Measurements from ENCODE around the gene PLXND1. TPM values are rescaled to one million over a fixed set of nuclear protein-coding genes. Genes with fewer than 3 reads are reported as not detected.

PLXND1 gene
- total RNA-seq, 1 experiment from 2014 or later, result 63.2 TPM

DNA sequence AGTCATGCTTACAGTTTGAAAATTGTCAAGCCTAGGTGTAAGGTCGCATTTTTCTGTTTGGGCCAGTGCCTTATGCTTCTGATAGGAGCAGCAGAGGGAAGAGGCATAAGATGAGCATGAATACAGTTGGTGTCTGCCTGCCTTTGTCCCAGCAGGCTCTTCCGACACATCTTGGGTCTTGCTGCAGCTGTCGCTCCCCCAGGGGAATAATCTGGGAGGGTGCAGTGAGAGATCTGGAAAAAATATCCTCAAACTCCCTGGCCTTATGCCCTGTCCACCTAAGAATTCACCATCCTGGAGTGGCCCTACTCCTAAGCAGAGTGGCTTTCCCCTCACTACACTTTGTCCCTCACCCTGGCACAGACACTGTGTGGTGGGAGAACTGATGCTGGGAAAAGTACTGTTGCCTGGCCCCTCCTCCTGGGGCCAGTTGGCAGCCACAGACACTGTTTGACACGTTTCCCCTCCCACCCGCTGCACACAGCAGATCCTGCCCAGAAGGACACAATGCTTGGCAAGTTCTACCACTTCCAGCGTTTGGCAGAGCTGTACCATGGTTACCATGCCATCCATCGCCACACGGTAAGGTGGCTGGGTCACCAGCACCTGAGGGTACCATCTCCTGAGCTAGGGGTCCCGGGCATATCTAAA, 99.2 kb downstream of the PLXND1 start:
- peak; percentile 41 for DNase-seq (ENCODE audit: low read depth)

GRCh38 chr3:129506231-129506742, 100.2 kb downstream of the PLXND1 start:
- no peak for DNase-seq (ENCODE audit: low read depth)

- DNase-seq (ENCODE audit: low read depth), result no peak
Observed at GRCh38 chr3:129505341-129505740, 101.1 kb downstream of the PLXND1 start.

Other genes starting within 250 kb of the PLXND1 start
- gene EFCAB12, start 178.0 kb downstream of the PLXND1 start, total RNA-seq (2014; rRNA removed), result 0.06 and 0.26 TPM in 2 replicates
- gene MBD4, start 166.7 kb downstream of the PLXND1 start, total RNA-seq (2014; rRNA removed), result 25.3 and 28.8 TPM in 2 replicates
- gene IFT122, start 166.5 kb downstream of the PLXND1 start, total RNA-seq (2014; rRNA removed), result 17.3 and 24.2 TPM in 2 replicates
- not detected in 2 replicates for gene RHO, start 78.0 kb downstream of the PLXND1 start, total RNA-seq (2014; rRNA removed)
- not detected in 2 replicates for gene H1-8, start 63.5 kb downstream of the PLXND1 start, total RNA-seq (2014; rRNA removed)